ENCODE results near the gene ARHGEF40. TPM values are rescaled to one million over a fixed set of nuclear protein-coding genes. Genes with fewer than 3 reads are reported as not detected.

The ARHGEF40 gene
- total and polyA plus RNA-seq, 10 of the 15 experiments (the other 5 are each of a cell fraction or from before 2014, with no cell fraction given) = 0.03 to 0.31 (median 0.08) TPM; not detected in 2

- peak overlapping the region; percentile 96 for H2AFZ ChIP-seq (ENCODE audit: control insufficient read depth, low read depth, low read length)
- no TSS peak for BruUV-seq (replicated peaks)
- no peaks in the 10 kb centered on the region for H4K20me1 ChIP-seq (ENCODE audit: control insufficient read depth, insufficient read depth)
- POLR2A ChIA-PET = interaction anchor here (0.7 to 4.1 kb wide), 6 partner anchors 8 to 407 kb away, joined by 3 to 21 read pairs (median 4); partner anchors contain the start of genes ARHGEF40 and METTL3
- CTCF ChIA-PET = interaction anchor here (0.6 to 10.6 kb wide), 35 partner anchors 9 to 520 kb away, joined by 3 to 253 read pairs (median 6); partner anchors contain the start of genes ARHGEF40, RNASE13, RNASE6 and SALL2
- H3K9ac ChIP-seq (ENCODE audit: control insufficient read depth, insufficient read depth, low read length) = peak overlapping the region; percentile 93
- RAD21 ChIA-PET (ENCODE audit: unreplicated experiment) = interaction anchor here (0.7 to 5.4 kb wide), 12 partner anchors 8 to 423 kb away, joined by 3 to 70 read pairs (median 8); partner anchors contain the start of gene ARHGEF40
- no peaks in the 10 kb centered on the region; the same call in 1 of the 2 replicates for H3K79me2 ChIP-seq (ENCODE audit: control insufficient read depth, insufficient read depth, low read length)
- peak overlapping the region; percentile 89 for H3K4me2 ChIP-seq (ENCODE audit: control insufficient read depth, insufficient read depth)
- DNase-seq (ENCODE audit: low read depth, low spot score) (peak; percentile 76), FAIRE-seq (no peak), ATAC-seq (peak; percentile 93)
- in situ Hi-C loops (cut with MboI) (loop anchor here (5.0 kb wide), 1 partner anchor 87 kb away; no protein-coding TSS in a partner anchor), intact Hi-C loops (cut with micrococcal nuclease; ENCODE audit: unreplicated experiment) (loop anchor here (1.0 to 5.0 kb wide), 3 partner anchors 33 to 762 kb away; partner anchors contain the start of gene PARP2)
- H3K36me3 ChIP-seq (ENCODE audit: control insufficient read depth in 2 of 2, insufficient read depth in 2 of 2, low read length in 1 of 2) = no peaks in the 10 kb centered on the region
- H3K27ac ChIP-seq (ENCODE audit: control insufficient read depth, insufficient read depth) = peak overlapping the region; percentile 92
- no peaks in the 10 kb centered on the region for H3K9me3 ChIP-seq (replicated peaks; ENCODE audit: control insufficient read depth, insufficient read depth, low read length)
- WGBS (ENCODE audit: insufficient coverage, insufficient replicate concordance, low lambda C conversion rate, missing lambda C conversion rate) = under 1% methylated on average over 60 of the region's 62 CpGs
- SMC1A ChIA-PET (ENCODE audit: uncharacterized antibody, unreplicated experiment) = interaction anchor here (0.6 to 8.3 kb wide), 18 partner anchors 9 to 453 kb away, joined by 3 to 99 read pairs (median 4); partner anchors contain the start of genes ARHGEF40 and SLC39A2
- H3K4me1 ChIP-seq (ENCODE audit: control insufficient read depth, insufficient read depth, low read length) = peaks cover 22% of the 10 kb centered on the region
- H3K4me3 ChIP-seq = peak overlapping the region; percentile 76
- H3K27me3 ChIP-seq (replicated peaks in 1 of 2; ENCODE audit: control insufficient read depth in 2 of 2, insufficient read depth in 2 of 2, low read length in 1 of 2) = no peaks in the 10 kb centered on the region; a peak in 1 of 4 replicates
- TF ChIP-seq ZNF24 (IDR thresholded peaks at IDR 0.05) = no peak
- TF ChIP-seq MEF2A (IDR thresholded peaks at IDR 0.05; ENCODE audit: insufficient read depth, low read depth, low read length) = no peak
- TF ChIP-seq JUNB (IDR thresholded peaks at IDR 0.05) = peak; percentile 43; the same call in 1 of the 2 replicates
- TF ChIP-seq ZNF687 (IDR thresholded peaks at IDR 0.05) = peak; percentile 66; the same call in 1 of the 2 replicates
- TF ChIP-seq ATF3 (IDR thresholded peaks at IDR 0.05; ENCODE audit: borderline replicate concordance, extremely low read depth, low read depth, low read length) = no peak; the same call in 1 of the 2 replicates
- no peak for TF ChIP-seq WRNIP1 (IDR thresholded peaks at IDR 0.05; ENCODE audit: borderline replicate concordance, low read depth, low read length)
- TF ChIP-seq E2F8 (IDR thresholded peaks at IDR 0.05; ENCODE audit: low read depth, partially characterized antibody) = peak; percentile 31
- TF ChIP-seq EP300 (IDR thresholded peaks at IDR 0.05; ENCODE audit: borderline replicate concordance in 1 of 2, control insufficient read depth in 1 of 2, low read depth in 2 of 2, low read length in 2 of 2) = peak in 1 of 2 experiments; percentile 35; a peak in 1 of 4 replicates
- TF ChIP-seq KLF5 (IDR thresholded peaks at IDR 0.05; ENCODE audit: partially characterized antibody) = peak; percentile 100
- TF ChIP-seq IRF5 (IDR thresholded peaks at IDR 0.05; ENCODE audit: borderline replicate concordance) = peak; percentile 86
- no peak for TF ChIP-seq ZBED1 (IDR thresholded peaks at IDR 0.05; ENCODE audit: borderline replicate concordance)
- no peak; the same call in 1 of the 2 replicates for TF ChIP-seq TCF3 (IDR thresholded peaks at IDR 0.05; ENCODE audit: borderline replicate concordance, insufficient read depth, low read depth, low read length)
Measured at GRCh38 chr14:21103710-21104447, 33.8 kb downstream of the ARHGEF40 start.

All from GM12878 (cell line).